ENCODE measurements around the gene LGI2.
A peak's percentile ranks its signal among the peaks of the same experiment; 100 is the strongest.
"Not testable (repeated sequence)": the region's sequence is repeated elsewhere in the genome, so short reads cannot be mapped to it uniquely, and the experiment has no call there.

LGI2 gene

DNA sequence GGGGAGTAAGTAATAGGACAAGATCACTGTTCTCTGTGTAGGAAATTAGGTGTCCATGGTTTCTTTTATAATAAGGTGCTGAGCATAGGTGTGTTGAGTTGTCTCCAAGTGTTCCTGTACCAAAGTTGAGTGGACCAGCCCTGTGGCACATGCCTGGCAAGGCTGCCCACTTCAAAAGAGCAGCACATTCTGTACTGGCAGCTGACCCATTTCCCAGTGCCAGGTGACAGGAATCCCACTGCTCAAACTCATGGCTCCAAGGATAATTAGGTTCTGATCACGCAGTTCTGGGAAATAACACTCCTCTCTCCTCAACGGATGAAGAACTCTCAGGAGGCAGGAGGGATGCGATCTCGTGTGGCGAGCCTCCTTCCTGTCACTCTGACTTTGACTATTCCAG, 12.8 kb upstream of the LGI2 start:
- no peak for DNase-seq

DNA sequence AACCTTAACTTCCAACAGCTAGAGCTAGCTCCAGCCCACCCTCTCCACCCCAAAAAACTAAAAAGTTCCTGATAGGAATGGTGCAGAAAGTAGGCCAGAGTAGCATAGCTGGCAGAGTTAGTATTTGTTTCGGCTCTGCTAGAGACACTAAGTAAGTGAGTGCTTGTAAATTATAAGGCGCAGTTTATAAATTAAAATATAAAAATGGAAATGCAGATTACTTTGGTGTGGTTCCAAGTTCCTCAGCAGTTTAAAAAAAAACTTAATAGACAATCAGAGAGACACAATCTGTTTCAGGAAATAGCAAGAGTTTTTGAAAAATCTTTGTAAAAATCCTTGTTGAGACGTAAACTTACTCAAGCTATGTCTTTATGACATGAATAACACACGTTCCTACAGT, 2.8 kb upstream of the LGI2 start:
- DNase-seq = no peak

DNA sequence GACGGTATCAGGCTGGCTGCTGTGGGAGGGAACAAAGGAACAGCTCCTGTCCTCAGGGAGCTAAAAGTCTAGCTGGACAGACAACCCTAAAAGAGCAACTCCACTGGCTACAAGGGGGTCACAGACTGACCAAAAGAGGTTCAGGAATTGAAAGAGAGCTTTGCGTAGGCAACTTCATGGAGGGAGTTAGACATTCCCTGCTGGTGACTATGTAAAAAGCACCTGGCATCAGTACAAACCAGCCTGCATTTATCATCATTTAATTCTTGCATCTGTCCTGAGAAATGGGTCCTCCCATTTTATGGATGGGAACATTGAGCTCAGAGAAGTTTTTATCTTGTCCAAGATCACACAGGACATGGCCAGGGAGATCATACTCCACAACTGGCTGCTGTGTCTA, 1.4 kb upstream of the LGI2 start:
- DNase-seq = no peak

DNA sequence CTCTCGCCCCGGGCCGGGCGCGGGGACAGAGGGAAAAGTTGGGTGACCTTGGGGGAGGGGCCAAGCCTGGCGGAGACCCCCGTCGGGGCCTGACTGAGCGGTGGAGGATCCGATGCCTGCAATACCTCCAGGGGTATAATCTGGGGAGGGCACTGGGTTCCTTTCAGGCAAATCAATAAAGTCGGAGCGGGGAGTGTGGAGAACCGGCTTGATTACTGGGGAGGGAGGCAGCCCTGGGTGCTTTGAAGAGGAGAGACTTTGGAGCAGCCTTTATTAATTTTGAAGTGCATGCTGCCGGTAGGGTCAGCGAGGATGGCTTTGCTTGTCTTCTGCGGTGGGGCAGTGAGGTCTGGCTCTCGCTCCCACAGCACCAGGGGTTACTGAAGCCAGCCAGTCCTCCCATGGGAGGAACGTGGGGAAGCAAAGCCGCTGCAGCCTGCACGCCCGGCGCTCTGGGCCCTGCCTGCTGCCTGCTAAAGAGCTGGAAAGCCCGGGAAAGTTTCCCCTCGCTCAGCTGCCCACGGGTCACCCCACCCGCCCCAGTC, 403 bp upstream of the LGI2 start:
- DNase-seq = no peak

DNA sequence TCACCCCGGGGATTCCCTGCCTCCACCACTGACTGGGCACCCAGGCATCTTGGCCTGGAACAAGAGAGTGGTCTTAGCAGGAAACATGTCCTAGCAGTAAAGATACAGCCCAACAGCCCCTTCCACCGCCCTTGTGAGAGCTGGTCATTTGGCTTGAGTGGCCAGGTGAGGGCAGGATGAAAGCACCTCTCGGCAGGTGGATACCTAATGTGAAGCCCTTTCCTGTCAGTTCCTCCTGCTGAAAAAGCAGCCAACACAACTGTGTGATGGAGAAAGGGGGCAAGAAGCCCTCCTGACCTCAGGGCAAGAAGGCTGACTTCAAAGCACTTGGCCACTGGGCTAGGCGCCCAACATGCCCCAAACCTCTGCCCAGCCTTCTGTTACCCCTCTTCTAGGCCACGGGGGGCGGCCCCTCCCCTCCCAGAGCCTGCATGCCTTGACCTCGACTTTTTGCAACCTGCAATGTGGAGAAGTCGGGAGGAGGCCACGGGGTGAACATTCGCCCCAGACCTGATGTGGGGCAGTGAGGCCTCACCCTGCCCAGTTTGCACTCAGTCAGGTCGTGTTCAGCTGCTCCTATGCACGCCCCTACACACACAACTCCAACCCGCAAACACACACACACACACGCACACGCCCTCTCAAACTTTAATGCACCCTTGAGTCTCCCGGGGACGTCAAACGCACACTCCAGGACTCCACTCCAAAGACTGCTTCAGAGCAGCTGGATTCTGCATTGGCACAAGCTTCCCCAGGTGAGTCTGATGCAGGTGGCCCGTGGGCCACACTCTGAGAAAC, 1.1 kb downstream of the LGI2 start:
- DNase-seq = no peak

DNA sequence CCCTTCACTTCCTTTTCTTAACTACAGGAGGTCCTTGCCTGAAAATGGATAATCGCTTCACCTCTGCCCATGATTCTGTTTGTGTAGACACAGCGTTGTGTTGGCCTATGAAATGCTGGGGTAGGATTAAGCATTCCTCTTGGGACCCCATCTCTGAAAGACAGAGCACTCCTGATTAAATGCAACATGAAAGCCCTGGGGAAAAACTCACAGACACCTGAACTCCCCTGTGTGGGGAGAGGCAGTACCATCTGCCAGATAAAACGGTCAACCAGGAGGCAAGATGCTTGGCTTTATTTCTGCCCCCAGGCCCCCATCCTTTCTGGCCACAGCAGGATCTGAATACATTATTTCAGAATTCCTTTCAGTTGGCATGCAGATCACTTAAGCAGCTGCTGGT, 1.9 kb downstream of the LGI2 start:
- peak; percentile 78 for DNase-seq

DNA sequence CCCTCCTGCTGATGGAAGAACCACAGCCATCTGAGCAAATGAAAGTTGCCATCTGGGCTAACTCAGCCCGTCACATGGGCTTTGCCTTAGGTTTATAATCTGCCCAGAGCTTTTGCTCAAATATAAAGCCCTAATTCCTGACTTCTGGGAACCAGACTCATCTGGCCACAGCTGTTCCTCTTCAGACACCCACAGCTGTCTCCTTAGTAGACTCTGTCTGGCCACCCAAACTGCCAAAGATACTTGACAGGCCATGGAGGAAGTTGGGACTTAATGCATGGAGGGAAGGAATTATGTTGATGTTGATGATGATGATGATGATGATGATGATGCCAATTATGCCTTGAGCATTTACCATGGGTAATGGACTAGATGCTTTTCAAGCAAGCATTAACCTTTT, 8.0 kb downstream of the LGI2 start:
- peak; percentile 50 for DNase-seq

DNA sequence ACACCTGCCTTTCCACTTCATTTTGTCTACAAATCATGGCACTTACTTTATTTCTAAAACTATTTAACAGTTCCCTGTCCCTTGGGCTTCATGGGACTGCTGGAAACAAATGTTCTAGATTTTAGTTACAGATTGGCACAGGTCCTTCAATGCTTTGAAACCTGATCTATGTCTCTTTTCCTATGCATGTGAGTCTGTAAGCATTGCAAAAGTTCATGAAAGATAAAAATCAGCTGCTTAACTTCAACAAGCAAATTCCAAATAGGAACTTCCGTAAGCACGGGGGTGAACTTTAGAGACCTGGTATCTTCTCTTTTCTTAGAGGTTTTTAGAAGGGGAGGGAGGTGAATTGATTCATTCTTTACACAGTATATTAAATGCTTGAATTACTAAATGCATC, 9.5 kb downstream of the LGI2 start:
- DNase-seq = no peak

DNA sequence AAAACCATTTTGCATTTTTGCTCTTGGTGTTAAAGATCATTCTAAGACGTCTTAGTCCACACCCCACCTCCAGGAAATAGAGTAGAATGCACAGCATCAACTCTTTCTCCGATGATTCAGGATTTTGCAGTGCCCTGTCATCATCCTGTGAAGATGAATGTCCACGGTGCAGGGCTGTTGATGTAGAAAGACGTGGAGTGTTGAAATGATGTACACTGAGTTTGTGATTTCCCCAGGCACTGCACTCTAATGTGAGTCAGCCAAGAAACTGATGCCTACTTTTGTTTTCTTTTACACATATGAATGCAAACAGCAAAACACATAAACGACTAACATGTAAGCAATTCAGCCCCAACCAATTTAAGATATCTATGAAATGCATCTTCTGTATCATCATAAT, 10.5 kb downstream of the LGI2 start:
- DNase-seq = no peak

DNA sequence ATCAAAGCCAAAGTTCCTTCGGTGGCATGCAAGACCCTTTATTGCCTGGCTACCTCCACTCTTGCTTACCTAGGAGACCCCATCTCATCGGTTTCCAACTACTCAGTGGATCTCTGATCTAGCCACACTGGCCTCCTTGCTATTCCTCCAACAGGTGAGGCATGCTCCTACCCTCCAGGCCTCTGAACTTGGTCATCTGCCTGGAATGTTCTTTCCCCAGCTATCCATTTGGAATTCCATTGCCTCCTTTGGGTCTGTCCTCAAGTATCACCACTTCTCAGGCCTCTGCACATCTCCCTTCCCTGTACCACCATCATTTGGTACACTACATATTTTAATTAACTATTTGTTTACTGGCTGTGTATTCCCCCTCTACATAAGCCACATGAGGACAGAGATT, 11.2 kb downstream of the LGI2 start:
- no peak for DNase-seq

DNA sequence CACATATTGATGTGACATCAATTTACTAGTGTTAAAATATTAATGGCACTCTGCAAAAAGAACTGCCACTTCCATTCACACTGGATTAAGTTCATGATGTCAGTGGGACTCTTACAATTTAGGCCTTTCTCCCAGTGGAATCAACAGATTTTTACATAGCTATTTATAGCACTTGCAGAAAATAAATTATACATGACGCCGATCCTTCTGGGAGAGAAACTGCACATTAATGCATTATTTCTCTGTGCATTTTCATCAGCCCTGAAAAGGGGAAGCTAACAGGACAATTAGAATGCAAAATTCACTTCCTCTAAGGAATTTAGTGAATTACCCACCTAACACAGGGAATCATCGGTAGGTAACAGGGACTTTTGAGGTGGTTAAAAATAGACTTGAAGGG, 15.7 kb downstream of the LGI2 start:
- no peak for DNase-seq

DNA sequence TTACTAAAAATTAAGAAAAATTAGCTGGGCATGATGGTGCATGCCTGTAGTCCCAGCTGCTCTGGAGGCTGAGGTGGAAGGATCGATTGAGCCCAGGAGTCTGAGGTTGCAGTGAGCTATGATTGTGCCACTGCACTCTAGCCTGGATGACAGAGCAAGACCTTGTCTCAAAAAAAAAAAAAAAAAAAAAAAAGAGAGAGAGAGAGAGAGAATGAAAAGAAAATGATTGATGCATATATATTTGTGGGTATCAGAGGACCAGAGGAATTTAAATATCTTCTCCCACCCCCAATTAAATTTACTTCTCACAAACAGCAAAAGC, 16.1 kb downstream of the LGI2 start:
- DNase-seq = not testable (repeated sequence)

DNA sequence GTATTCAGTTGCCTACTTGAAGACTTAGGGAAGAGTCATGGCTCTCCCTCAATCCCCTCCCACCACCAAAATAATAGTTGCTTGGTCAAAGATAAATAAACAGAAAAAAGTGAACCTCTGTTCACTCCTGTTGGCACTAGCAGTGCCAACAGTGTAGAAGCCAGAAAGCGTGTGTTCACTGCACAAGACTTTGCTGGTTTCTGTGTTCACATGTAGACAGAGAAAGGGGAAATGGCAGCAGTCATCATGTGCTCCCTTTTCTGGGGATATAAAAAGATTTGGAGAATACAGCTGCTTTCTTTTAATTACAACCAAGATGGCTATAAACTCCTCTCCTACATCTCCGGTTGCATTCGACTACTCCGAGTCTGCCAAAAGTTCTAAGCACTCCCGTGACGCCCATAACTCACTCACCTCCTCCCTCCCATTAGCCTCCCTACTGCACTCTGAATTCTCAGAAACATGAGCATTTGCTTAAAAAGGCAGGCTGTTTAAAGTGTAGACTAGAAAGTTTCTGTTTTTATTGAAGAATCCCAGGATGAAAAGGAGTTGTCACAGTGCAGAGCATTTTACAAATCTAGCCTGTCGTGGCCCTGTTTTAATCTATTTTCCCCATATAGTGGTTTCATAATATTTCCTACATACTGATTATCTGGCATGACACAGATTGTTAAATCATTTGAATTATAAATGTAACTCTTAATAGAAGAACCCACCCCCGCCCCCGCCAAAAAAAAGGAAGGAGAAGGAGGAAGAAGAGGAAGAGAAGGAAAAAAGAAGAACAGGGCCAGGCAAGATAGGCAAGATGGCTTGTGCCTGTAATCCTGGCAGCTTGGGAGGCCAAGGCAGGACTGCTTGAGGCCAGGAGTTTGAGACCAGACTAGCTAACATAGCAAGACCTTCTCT, 16.7 kb downstream of the LGI2 start:
- DNase-seq = no peak

DNA sequence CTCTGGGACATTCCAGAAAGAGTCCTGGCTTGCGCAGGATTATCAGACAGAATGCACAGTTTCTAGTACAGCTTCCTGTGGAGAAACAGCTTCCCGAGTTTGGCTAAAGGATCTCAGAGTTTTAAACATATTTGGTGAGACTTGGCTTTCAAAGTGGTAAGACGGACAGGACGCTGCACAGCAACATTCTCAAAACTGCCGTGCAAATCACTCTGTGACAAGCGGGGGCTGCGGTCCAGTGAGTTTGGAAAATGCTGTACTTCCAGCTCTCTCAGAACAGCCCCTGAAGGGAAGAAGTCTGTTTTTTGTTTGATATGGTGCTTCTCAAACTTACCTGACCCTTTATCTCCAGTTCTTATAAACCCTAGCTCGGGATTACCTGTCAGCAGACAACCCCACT, 18.1 kb downstream of the LGI2 start:
- no peak for DNase-seq

DNA sequence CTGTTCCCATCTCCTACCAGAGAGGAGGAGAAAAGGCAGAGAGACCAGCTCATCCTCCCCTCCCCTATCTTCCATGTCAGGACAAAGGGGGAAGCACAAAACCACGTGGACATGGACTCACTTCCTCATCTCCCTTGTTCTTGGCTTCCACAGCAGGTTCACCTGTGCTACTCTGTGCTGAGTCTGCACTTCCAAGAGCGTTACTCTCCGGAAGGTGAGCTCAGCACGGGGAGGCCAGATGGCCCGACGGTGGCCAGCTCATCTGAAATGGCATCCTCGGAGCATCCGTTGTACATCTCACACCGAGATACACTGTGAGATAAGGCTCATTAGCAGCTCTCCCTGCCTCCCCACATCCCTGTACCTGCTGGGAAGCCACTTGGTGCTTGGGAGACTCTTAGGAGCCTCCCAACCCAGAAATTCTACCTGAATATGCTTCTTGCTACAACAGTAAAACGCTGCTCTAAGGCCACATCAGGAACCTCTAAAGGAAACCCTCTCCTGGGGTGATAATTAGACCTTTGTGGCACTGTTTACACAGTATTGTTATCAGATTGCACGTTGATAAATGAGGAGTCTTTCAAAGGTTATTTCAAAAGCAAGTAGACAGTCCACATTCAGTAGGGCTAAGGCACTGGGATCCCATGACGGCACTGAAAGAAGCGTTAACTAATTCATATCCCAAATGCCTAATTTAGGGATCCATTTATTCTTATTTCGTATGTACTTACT, 19.4 kb downstream of the LGI2 start:
- no peak for DNase-seq

DNA sequence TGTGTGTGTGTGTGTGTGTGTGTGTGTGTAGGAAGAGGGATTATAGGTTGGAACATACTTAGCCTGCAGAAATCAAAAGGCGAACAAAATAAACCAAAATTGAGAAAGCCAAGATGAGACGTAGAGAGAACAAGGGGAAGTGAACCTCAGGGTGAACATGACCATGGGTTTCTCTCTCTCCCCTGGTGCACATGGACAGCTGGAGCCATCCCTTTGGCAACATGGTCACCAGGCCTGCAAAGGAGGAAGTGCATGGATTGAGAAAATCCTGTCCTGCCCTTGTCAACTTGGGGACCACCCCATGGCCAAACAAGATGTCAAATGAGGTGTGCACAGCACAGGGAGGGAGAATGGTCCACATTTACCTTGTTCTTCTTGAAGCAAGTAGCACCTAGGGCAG, 23.1 kb downstream of the LGI2 start:
- DNase-seq = no peak

DNA sequence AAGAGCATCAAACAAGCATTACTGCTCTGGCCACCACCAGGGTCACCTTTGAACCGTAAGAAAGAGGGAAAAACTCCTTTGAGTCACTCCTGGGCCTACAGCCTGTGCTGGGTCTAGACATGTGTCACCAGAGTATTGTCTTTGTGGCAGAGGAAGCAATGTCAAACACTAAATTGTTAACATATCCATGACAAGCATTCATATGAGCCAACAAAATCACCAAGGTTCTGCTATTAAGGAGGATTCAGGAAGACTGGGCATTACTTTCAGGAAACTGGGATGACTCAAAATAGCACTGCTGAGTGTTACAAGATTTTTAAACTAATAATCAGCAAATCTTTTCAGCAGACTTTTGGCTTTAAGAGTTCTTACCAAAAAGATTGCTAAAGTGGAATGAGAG, 28.1 kb downstream of the LGI2 start:
- DNase-seq = no peak

DNA sequence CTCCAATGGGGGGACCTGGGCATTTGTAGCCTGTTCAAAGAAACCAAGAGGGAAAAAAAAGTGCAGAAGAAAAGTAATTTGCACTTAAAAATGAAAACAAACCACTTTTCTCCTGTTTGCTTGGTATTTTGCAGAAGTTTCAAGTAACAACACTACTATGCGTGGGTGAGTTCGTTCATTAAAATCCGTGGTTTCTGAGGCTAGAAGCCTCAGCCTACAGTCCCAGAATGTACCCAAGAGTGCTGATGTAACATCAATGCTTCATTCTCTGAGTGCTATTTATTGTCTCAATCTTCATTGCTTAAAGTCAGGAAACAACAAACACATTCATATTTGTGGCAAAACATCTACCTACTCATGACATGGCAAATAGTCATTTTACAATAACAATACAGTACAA, 29.2 kb downstream of the LGI2 start:
- no peak for DNase-seq

DNA sequence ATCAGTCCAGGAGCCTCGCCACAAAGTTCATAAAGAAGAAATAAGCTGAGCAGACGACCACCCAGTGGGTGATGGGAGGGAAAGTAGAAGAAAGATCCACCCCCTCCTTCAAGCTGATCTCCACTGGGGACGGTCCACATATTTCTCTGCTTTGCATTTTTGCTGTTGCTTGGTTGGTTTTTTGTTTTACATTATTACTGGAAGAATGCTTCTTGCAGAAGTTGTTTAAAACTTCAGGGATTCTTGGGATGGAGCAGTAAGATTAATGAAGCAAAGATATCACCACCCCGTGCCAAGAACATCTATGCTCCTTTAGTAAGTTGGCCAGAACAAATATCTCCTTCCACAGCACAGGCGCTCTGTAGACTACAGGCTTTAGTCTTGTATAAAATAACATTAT, 30.1 kb downstream of the LGI2 start:
- DNase-seq = no peak

DNA sequence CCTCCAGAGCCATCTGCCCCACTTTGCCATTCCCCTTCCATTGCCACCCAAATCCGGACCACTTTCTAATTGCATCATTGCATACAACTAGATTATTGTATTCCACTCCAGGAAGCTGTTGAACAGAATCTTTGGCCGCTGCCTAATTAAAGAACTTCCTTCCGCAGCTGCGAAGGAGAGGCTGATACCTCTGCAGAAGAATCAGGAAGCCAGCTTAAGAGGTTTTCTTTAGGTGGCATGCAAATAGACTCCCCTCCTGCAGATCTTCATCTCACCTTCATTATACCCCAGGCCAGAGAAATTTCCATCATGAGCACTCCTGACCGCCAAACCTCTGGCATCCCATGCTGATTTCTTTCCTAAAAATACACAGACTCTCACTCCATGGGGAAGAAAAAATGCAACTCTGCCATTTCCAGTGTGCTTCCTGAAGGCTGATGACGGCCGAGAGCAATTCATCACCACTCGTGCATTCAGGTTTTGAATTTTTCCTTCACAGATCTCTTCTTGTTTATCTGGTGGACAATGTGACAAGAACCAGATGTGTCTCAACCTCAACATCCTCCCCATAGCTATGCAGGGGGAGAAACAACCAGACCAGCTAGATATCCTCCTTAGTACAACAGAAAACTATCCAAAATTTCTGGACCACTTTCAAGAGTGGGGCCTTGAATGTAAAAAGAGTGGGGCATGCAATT, 31.2 kb downstream of the LGI2 start:
- no peak for DNase-seq

DNA sequence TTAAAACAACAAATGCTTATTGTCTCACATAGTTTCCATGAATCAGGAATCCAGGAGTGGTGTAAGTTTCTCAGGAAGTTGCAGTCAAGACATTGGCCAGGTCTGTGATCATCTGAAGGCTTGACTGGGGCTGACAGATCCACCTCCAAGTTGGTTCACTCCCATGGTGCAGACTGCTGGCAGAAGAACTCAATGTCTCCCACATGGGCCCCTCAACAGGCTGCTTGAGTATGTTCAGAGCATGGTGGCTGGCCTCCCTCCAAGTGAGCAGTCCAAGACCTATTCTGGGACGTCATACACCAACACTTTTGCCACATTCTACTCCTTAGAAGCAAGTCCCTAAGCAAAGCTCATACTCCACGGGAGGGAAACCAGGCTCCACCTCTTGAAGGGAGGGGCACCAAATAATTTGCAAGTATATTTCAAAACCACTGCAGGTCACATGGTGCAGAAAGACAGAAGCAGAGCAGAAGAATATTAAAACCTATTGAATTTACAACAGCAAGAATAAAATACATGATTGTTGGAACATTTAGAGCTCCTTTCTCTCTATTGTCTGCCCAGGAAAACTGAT, 35.3 kb downstream of the LGI2 start:
- no peak for DNase-seq

DNA sequence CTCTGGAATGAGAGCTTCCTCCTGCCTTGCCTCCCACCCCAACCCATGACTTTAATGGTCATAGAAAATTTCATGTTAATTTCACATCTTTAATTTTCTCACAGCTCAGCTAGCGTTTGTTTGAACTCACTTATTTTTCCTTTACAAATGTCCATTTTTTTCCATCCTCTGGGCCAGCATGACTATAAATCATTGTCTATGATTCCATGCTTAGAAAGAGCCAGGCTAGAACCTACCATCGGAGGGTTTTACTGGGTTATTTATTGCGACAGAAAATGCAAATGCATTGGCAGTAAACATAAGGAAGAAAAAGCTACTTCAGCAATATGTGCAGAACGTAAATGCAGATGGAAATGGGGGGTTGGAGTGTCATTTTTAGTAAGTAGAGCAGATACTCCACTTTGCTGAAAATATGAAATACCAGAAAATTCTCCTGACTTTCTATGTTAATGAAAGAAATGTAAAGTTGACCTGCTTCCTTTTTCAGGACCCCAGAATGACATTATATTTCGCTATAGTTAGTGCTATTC, 37.1 kb downstream of the LGI2 start:
- DNase-seq = no peak

Measured in NCI-H524 treated with DMSO at 0.1 percent for 48 hours (cell line).